ENCODE data around the gene IRX2.

The IRX2 gene

DNA sequence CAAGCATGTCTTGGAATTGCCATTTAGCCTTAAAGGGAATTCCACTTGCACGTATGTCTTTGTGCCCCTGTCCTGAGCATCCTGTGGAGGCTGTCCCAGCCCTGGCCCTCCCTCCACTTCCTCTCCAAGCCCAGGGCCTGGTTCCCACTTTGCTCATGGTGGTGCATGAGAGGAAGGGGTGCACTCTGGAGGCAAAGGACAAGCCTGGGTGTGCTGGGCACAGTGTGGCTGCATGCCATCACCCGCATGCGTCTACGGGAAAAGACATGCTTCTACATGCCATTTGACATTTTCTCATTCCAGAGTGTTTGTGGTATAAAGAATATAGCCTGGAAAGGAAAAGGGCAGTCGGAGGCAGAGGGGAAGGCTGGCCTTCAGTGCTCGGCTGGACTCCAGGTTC, 7.2 kb upstream of the IRX2 start:
- TF ChIP-seq, protein P1, sequence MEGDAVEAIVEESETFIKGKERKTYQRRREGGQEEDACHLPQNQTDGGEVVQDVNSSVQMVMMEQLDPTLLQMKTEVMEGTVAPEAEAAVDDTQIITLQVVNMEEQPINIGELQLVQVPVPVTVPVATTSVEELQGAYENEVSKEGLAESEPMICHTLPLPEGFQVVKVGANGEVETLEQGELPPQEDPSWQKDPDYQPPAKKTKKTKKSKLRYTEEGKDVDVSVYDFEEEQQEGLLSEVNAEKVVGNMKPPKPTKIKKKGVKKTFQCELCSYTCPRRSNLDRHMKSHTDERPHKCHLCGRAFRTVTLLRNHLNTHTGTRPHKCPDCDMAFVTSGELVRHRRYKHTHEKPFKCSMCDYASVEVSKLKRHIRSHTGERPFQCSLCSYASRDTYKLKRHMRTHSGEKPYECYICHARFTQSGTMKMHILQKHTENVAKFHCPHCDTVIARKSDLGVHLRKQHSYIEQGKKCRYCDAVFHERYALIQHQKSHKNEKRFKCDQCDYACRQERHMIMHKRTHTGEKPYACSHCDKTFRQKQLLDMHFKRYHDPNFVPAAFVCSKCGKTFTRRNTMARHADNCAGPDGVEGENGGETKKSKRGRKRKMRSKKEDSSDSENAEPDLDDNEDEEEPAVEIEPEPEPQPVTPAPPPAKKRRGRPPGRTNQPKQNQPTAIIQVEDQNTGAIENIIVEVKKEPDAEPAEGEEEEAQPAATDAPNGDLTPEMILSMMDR (IDR thresholded peaks at IDR 0.05; ENCODE audit: insufficient read depth, low read length, missing control alignments), result no peak
- POLR2A ChIA-PET, result no interaction called here
- no peak for DNase-seq (ENCODE audit: low read depth, low spot score)
- H3K4me3 ChIP-seq (ENCODE audit: low read depth, low read length), result no peak overlapping the region
- CTCF ChIA-PET, result interaction anchor here (1.0 kb wide), 1 partner anchor 844 kb away, joined by 4 read pairs; no protein-coding TSS in a partner anchor

DNA sequence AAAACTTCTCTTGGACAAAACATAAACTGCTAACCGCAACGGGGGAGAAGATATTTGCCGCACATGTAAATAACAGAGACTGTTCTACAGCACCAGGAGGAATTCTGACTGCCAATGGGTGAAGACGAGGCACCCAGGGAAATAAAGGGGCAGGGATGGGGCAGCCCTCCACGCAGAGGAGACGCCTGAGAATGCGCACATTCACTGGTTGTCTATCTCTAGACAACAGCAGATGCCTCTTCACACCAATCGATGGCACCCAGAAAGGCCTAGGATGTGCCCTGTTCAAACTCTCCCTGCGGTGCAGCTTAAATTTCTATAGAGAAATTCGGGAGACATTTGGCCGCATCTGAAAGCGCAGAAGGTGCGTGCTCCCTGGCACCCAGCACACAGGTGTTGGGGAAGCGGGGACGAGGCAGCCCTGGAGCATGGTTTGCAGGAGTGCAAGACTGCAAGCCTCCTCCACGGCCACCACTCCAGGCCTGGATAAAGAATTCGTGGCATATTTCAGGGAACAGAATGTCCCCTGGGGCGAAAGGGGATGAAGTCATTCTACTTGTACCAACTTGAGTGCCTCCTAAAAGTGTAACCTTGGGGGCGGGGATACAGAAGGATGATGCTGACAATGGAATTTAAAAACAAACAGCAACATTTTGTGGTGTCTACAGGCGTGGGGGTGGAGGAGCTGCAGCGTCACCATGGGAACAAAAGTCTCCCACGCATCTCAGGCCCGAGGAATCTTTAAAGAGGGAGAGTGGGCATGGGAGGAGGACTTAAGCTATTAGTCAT, 6.3 kb upstream of the IRX2 start:
- DNase-seq (ENCODE audit: low read depth, low spot score), result peak; percentile 74
- TF ChIP-seq, protein P1 (IDR thresholded peaks at IDR 0.05; ENCODE audit: insufficient read depth, low read length, missing control alignments), result no peak
- no peak overlapping the region; the same call in 1 of the 2 replicates for H3K4me3 ChIP-seq (ENCODE audit: low read depth, low read length)
- CTCF ChIA-PET, result interaction anchor here (0.6 to 1.0 kb wide), 2 partner anchors 11 to 845 kb away, joined by 3 to 4 read pairs; no protein-coding TSS in a partner anchor
- POLR2A ChIA-PET, result no interaction called here

DNA sequence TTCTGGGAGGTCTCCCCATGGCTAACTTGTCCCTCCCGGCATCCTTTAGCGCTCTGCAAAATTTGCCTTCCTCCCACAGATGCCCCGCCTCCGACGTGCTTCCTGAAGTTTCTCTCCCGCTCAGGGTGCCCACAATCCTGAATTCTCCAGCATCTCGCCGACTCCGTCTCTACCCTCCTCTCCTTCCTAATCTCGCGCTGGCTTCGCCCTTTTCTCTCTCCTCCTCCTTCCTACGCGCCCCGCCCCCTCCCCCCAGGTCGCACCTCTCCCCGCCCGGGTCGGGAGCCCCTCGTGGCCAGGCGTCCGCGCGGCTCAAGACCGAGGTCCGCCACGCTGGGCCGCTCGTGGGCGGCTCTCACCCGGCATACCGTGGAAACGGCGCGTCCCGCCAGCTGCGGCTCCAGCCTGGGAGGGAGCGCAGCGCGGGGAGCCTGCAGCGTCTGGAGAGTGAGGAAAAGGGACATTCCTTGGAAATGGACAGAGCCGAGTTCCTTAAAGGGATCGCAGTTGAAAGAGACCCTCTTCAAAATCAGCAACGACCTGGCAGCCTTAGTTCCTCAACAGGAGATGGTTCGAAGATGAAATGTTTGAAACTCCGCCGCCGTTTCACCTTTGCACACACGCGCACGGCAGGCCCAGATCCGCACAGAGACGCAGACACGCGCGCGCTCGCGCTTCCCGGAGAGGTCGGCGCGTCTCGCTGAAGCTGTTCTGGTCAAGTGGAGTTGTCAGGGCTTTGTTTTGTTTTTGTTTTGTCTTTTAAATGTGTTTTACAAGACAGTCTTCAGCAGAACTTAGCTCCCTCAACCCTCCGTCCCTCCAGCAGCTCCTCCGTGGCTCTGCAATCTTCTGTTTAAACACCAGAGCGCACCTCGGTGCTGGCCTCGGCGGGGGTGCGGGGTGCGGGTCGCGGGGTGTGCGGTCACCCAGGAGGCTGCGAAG, 5.0 kb upstream of the IRX2 start:
- ChIA-PET CTCF (interaction anchor here (1.7 kb wide), 1 partner anchor 10 kb away, joined by 4 read pairs; no protein-coding TSS in a partner anchor), POLR2A (interaction anchor here (0.6 kb wide), 1 partner anchor 615 kb away, joined by 5 read pairs; no protein-coding TSS in a partner anchor)
- TF ChIP-seq, protein P1 (IDR thresholded peaks at IDR 0.05; ENCODE audit: insufficient read depth, low read length, missing control alignments), result no peak
- DNase-seq (ENCODE audit: low read depth, low spot score), result no peak
- peak overlapping the region; percentile 62 for H3K4me3 ChIP-seq (ENCODE audit: low read depth, low read length)

DNA sequence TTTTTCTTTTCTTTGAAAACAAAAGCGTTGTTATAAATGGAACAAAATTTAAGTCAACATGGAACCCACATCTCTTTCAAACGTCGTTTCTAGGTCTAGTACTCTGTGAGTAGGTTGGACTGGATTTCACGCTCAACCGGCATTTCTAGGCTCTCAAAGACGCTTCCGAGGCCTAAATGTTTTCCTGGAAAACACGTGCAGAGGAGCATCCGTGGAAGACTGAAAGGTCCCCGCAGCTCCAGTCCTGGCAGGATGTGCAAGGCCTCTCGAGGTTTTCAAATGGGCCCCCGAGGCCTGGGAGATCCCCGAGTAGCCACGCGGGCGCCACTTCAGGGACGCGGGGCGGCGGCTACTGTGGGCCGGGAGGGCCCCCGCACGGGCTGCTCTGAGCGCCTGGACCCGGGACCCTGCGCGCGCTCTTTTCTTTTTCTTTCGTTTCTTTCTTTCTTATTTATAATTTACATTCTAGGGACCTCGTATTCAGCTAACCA, 4.2 kb upstream of the IRX2 start:
- DNase-seq (ENCODE audit: low read depth, low spot score), result no peak
- H3K4me3 ChIP-seq (ENCODE audit: low read depth, low read length), result peak overlapping the region; percentile 62
- ChIA-PET CTCF (interaction anchor here (1.7 kb wide), 1 partner anchor 9 kb away, joined by 4 read pairs; no protein-coding TSS in a partner anchor), POLR2A (interaction anchor here (0.6 kb wide), 1 partner anchor 616 kb away, joined by 5 read pairs; no protein-coding TSS in a partner anchor)
- TF ChIP-seq, protein P1 (IDR thresholded peaks at IDR 0.05; ENCODE audit: insufficient read depth, low read length, missing control alignments), result no peak

DNA sequence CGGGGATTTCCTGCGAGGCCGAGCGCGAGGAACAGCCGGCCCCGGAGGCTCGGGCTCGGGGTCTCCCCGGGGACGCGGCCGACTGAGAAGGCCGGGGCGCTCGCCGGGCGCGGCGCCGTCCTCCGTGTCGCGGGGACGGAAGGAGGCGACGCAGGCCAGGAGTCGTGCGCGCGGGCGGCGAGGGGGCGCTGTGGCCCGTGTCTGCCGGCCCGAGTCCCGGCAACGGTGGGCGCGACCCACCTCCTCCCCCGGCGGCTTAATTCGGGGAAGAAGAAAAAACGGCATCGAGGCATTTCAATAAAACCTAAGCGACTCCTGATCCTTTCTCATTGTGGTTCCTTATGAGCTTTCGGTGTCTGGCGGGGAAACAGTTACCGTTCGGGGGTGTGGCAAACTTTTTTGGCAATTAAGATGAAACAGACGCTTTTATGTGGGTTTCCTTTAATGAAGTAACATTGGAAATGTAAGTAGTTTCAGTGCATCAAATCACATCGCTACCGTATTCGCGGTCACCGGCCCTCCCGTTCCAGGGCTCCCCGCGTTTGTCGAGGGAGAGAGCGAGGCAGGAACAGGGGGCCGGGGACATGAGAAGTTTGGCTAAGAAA, 3.7 kb upstream of the IRX2 start:
- TF ChIP-seq, protein P1 (IDR thresholded peaks at IDR 0.05; ENCODE audit: insufficient read depth, low read length, missing control alignments), result peak; percentile 57
- POLR2A ChIA-PET, result no interaction called here

More for the DNA sequence above, 3.7 kb upstream of the IRX2 start:
- DNase-seq (ENCODE audit: low read depth, low spot score), result no peak
- peak overlapping the region; percentile 42 for H3K4me3 ChIP-seq (ENCODE audit: low read depth, low read length)
- CTCF ChIA-PET, result no interaction called here

Data from AG04449 (cell line).